A673 (cell line): ENCODE measurements around the gene GTPBP6. TPM values are rescaled to one million over a fixed set of nuclear protein-coding genes. Genes with fewer than 3 reads are reported as not detected.

Experiments used
- BruUV-seq: library from RNA; stranded (reverse); fragments of 400-500 nt; replicated peaks from 2 replicates; lab custom pipeline; 2021; lab: Mats Ljungman, UMichigan
- CTCF ChIA-PET: fragments of 300-600 bp; sonication (Branson Sonifier 250); formaldehyde crosslinking; loops from one replicate; lab custom pipeline; 2022; ENCODE audit warnings: antibody characterized with exemption; lab: Charles Lee
- POLR2A ChIA-PET: fragments of 300-600 bp; sonication (Branson Sonifier 250); formaldehyde crosslinking; loops from one replicate; lab custom pipeline; 2022; ENCODE audit warnings: antibody characterized with exemption; ENCODE audit not compliant: low non-redundant PET; lab: Charles Lee
- DNase-seq: peaks from one replicate; pipeline ENCODE4 v3.0.0-alpha.2; 2015; ENCODE audit warnings: low spot score
- H3K27ac ChIP-seq: fragments of 200-600 bp; sonication (generic); 2 replicates; pipeline ENCODE4 v1.5.1; 2016; ENCODE audit warnings: mixed run types, low read depth, mild to moderate bottlenecking, mixed read lengths, antibody characterized with exemption, low read length; ENCODE audit not compliant: poor library complexity, severe bottlenecking
- H3K27me3 ChIP-seq: fragments of 200-600 bp; sonication (generic); replicated peaks from 2 replicates; pipeline ENCODE4 v1.6.1; 2017; ENCODE audit warnings: mixed run types, low read depth, mild to moderate bottlenecking, mixed read lengths, antibody characterized with exemption, low read length; ENCODE audit not compliant: insufficient read depth, poor library complexity
- H3K36me3 ChIP-seq: fragments of 200-600 bp; sonication (generic); 2 replicates; pipeline ENCODE4 v1.6.1; 2016; ENCODE audit warnings: mixed run types, mild to moderate bottlenecking, mixed read lengths, antibody characterized with exemption, low read length; ENCODE audit not compliant: insufficient read depth, poor library complexity, severe bottlenecking
- H3K4me1 ChIP-seq: fragments of 200-600 bp; sonication (generic); 2 replicates; pipeline ENCODE4 v1.6.1; 2017; ENCODE audit warnings: mixed run types, mild to moderate bottlenecking, mixed read lengths, antibody characterized with exemption, low read length; ENCODE audit not compliant: insufficient read depth, poor library complexity, severe bottlenecking
- H3K4me3 ChIP-seq: fragments of 200-600 bp; sonication (generic); 2 replicates; pipeline ENCODE4 v1.5.1; 2016; ENCODE audit warnings: low read depth, mixed run types, mild to moderate bottlenecking, mixed read lengths, low read length; ENCODE audit not compliant: poor library complexity, severe bottlenecking
- H3K9me3 ChIP-seq: fragments of 200-600 bp; sonication (generic); 2 replicates; pipeline ENCODE4 v1.6.1; 2016; ENCODE audit warnings: mixed run types, low read depth, mild to moderate bottlenecking, mixed read lengths, antibody characterized with exemption, low read length; ENCODE audit not compliant: poor library complexity, severe bottlenecking
- EZH2 ChIP-seq: fragments of 200-600 bp; sonication (generic); IDR thresholded peaks from 2 replicates; pipeline ENCODE4 v1.6.1; 2017; ENCODE audit warnings: borderline replicate concordance, low read depth, mild to moderate bottlenecking, mixed read lengths, antibody characterized with exemption, low read length; ENCODE audit not compliant: poor library complexity, severe bottlenecking
- intact Hi-C: fragments of 100-400 bp; cut with micrococcal nuclease; formaldehyde crosslinking; loops from one replicate; pipeline ENCODE4 v1.10.0; 2022; ENCODE audit not compliant: unreplicated experiment
- total RNA-seq: library from RNA; stranded (reverse); gene quantifications from 2 replicates; pipeline ENCODE4 v1.2.3, GENCODE V29; 2021
- TF ChIP-seq, protein P1 (sequence below): fragments of 300-800, 200-600 bp; sonication (generic); conservative IDR thresholded peaks from 2 replicates; pipeline ENCODE4 v1.5.1; 2017; ENCODE audit warnings: low read depth, mild to moderate bottlenecking, antibody characterized with exemption, low read length, moderate library complexity, mixed read lengths

The GTPBP6 gene
- total RNA-seq, 1 experiment from 2014 or later: 85.1 TPM

DNA sequence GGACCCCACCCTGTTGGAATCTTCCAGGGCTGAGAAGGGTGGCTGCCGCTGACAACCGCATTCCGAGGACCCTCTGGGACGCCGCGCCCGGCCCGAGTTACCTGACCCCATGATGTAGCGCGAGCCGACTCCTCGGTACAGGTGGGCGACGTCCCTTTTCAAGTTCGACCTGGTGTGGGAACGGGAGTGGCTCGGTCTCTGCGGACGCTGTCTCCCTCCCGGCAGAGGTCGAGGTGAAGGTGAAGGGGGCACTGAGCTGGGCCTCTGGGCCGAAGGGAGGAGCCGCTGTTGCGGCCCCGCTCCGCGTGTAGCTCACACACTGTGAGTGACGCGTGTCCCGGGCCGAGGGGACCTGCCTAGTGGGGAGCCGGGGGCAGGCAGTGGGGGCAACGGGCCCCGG, 4.5 kb downstream of the GTPBP6 start:
- no peaks in the 10 kb centered on the region for H3K27me3 ChIP-seq
- ChIA-PET CTCF (no interaction called here), POLR2A (no interaction called here)
- DNase-seq: no peak
- no TSS peak for BruUV-seq
- TF ChIP-seq, protein P1, sequence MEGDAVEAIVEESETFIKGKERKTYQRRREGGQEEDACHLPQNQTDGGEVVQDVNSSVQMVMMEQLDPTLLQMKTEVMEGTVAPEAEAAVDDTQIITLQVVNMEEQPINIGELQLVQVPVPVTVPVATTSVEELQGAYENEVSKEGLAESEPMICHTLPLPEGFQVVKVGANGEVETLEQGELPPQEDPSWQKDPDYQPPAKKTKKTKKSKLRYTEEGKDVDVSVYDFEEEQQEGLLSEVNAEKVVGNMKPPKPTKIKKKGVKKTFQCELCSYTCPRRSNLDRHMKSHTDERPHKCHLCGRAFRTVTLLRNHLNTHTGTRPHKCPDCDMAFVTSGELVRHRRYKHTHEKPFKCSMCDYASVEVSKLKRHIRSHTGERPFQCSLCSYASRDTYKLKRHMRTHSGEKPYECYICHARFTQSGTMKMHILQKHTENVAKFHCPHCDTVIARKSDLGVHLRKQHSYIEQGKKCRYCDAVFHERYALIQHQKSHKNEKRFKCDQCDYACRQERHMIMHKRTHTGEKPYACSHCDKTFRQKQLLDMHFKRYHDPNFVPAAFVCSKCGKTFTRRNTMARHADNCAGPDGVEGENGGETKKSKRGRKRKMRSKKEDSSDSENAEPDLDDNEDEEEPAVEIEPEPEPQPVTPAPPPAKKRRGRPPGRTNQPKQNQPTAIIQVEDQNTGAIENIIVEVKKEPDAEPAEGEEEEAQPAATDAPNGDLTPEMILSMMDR: no peak
- no peak for TF ChIP-seq EZH2
- no peaks in the 10 kb centered on the region for H3K4me1 ChIP-seq
- no peak overlapping the region for H3K4me3 ChIP-seq
- H3K9me3 ChIP-seq: no peaks in the 10 kb centered on the region
- H3K36me3 ChIP-seq: peaks cover 53% of the 10 kb centered on the region
- no peak overlapping the region for H3K27ac ChIP-seq
- intact Hi-C loops: no loop called here

- Histone ChIP-seq H3K27ac (no peak overlapping the region), H3K9me3 (no peaks in the 10 kb centered on the region), H3K36me3 (peaks cover 57% of the 10 kb centered on the region), H3K4me1 (no peaks in the 10 kb centered on the region), H3K27me3 (no peaks in the 10 kb centered on the region), H3K4me3 (no peak overlapping the region)
- CTCF ChIA-PET: no interaction called here
- POLR2A ChIA-PET: no interaction called here
- DNase-seq: no peak
- no TSS peak for BruUV-seq
- intact Hi-C loops: no loop called here
- no peak for TF ChIP-seq EZH2
- TF ChIP-seq, protein P1: no peak
Observed at GRCh38 chrX:313546-313945, 5.0 kb downstream of the GTPBP6 start.

DNA sequence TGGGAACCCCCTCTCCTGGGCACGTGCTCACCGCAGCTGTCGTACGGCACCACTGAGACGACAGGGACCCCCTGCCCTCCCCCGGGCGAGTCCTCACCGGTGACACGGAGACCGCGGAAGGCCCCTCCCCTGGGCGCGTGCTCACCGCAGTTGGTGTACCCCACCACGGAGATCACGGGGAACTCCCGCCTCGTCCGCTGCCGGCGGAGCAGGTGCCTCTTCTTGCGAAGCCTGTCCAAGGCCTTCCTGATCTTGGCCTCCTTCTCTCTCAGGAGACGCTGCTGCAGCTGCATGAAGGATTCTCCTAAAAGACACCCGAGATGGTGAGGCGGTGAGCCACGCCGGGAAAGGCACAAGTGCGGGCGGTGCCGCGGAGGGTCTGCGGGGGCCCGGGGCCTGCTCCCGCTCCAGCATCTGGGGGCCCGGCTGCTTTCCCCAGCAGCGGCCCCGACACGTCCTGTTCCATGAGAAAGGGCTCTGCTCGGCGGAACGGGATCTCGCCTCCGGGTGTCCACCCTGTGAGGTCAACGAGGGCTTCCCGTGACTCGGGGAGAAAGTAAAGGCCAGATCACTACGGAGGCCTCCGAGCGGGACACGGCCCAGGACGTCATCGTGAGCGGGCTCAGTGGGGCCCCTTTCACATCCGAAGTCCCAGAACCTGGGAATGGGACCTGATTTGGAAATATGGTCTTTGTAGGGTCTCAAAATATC, 5.8 kb downstream of the GTPBP6 start:
- no peak for TF ChIP-seq EZH2
- TF ChIP-seq, protein P1: no peak
- intact Hi-C loops: no loop called here
- Histone ChIP-seq H3K4me1 (no peaks in the 10 kb centered on the region), H3K36me3 (peaks cover 64% of the 10 kb centered on the region), H3K9me3 (no peaks in the 10 kb centered on the region), H3K27me3 (no peaks in the 10 kb centered on the region), H3K27ac (no peak overlapping the region), H3K4me3 (no peak overlapping the region)
- ChIA-PET POLR2A (no interaction called here), CTCF (no interaction called here)
- BruUV-seq: no TSS peak
- no peak for DNase-seq
